Colonic mucosa (tissue), 4 donors: ENCODE measurements around the gene POLR1E. TPM values are rescaled to one million over a fixed set of nuclear protein-coding genes. Genes with fewer than 3 reads are reported as not detected.

ENCODE experiments used
- DNase-seq: peaks from one replicate; pipeline ENCODE4 v3.0.0-alpha.2; 2020
- H3K27ac ChIP-seq: fragments of 200-600 bp; one replicate; pipeline ENCODE4 v1.8.0; 2021
- H3K27me3 ChIP-seq: fragments of 200-600 bp; one replicate; pipeline ENCODE4 v1.8.0; 2021
- H3K36me3 ChIP-seq: fragments of 200-600 bp; one replicate; pipeline ENCODE4 v1.8.0; 2021
- H3K4me1 ChIP-seq: fragments of 200-600 bp; one replicate; pipeline ENCODE4 v1.8.0; 2021; ENCODE audit warnings: mild to moderate bottlenecking
- H3K4me3 ChIP-seq: fragments of 200-600 bp; one replicate; pipeline ENCODE4 v1.8.0; 2021
- H3K9ac ChIP-seq, 2 donors: one replicate each; pipeline ENCODE4 v1.7.0; 2013; ENCODE audit warnings: control low read depth in 2 of 2, low read depth in 2 of 2, low read length in 2 of 2
- H3K9me3 ChIP-seq: fragments of 200-600 bp; one replicate; pipeline ENCODE4 v1.8.0; 2021
- intact Hi-C: fragments of 100-400 bp; cut with DNase I; formaldehyde crosslinking; loops from one replicate; pipeline ENCODE4 v1.14.1; 2022
- total RNA-seq, 2 donors: library from RNA; stranded (reverse); fragmentation: NEBNext Ultra II Directional in 1 of 2; extraction: Animal tissue kit (Norgen Biotek cat#: 25700) in 1 of 2; gene quantifications; one replicate each; pipeline ENCODE4 v1.2.1, GENCODE V29; 2021
- TF ChIP-seq, protein P1 (sequence below): fragments of 200-600 bp; IDR thresholded peaks from one replicate; pipeline ENCODE4 v1.8.0; 2022; ENCODE audit warnings: antibody characterized with exemption, mild to moderate bottlenecking
- donor health status: healthy.
- donor health status: DM: no; HTN: no; CAD: no.
- donor health status: DM: no; HTN: no; CAD: no.

POLR1E gene
- total RNA-seq, 2 donors from 2014 or later, result 10.8 to 19.3 TPM

DNA sequence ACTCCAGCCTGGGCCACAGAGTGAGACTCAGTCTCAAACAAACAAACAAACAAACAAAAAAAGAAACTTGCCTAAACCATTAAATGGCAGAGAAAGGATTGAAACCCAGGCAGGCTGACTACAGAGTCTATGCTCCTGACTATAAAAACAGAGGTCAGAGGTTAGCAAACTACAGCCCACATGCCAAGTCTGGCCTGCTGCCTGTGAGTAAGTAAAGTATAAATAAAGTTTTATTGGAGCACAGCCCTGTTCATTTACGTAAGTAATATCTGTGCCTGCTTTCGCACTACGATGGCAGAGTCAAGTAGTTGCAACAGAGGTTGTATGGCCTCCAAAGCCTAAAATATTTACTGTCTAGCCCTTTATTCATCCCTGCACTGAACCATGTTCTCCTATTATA is 11.6 kb downstream of the POLR1E start:
- Histone ChIP-seq H3K4me1 (no peaks in the 10 kb centered on the region), H3K9me3 (no peaks in the 10 kb centered on the region), H3K9ac (no peak overlapping the region), H3K27me3 (no peaks in the 10 kb centered on the region), H3K36me3 (no peaks in the 10 kb centered on the region), H3K27ac (no peak overlapping the region), H3K4me3 (no peak overlapping the region)
- TF ChIP-seq, protein P1, sequence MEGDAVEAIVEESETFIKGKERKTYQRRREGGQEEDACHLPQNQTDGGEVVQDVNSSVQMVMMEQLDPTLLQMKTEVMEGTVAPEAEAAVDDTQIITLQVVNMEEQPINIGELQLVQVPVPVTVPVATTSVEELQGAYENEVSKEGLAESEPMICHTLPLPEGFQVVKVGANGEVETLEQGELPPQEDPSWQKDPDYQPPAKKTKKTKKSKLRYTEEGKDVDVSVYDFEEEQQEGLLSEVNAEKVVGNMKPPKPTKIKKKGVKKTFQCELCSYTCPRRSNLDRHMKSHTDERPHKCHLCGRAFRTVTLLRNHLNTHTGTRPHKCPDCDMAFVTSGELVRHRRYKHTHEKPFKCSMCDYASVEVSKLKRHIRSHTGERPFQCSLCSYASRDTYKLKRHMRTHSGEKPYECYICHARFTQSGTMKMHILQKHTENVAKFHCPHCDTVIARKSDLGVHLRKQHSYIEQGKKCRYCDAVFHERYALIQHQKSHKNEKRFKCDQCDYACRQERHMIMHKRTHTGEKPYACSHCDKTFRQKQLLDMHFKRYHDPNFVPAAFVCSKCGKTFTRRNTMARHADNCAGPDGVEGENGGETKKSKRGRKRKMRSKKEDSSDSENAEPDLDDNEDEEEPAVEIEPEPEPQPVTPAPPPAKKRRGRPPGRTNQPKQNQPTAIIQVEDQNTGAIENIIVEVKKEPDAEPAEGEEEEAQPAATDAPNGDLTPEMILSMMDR, result no peak
- intact Hi-C loops, result no loop called here
- DNase-seq, result no peak

DNA sequence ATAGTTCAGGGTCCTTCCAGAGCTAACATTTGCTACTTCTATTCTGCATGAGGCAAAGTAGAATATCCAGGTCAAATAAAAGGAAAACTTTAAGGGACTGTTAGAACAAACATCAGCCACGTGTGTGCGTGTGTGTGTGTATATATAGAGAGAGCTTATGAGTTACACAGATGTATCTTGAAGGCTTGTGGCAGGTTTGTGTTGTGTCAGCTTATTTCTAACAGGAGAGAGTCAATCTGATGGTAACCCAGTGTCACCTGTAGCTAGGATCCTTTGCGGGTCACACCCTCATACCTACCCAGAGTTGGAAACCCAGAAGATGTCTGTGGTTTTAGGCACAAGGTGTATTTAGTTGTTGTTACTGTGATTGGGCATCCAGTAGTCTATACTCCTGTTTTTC is 12.7 kb downstream of the POLR1E start:
- no peaks in the 10 kb centered on the region for H3K36me3 ChIP-seq

DNA sequence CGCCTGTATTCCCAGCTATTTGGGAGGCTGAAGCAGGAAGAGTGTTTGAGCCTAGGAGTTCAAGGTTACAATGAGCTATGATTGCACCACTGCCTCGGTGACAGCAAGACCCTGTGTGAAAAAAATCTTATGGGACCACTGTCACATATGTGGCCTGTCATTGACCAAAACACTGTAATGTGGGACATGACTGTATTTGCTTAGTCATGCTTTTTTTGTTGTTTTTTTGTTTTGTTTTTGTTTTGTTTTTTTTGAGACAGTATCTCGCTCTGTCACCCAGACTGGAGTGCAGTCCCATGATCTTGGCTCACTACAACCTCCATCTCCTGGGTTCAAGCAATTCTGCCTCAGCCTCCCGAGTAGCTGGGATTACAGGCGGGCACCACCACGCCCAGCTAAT is 13.5 kb downstream of the POLR1E start:
- intact Hi-C loops, result no loop called here
- TF ChIP-seq, protein P1, result no peak
- H3K36me3 ChIP-seq, result no peaks in the 10 kb centered on the region
- no peak overlapping the region for H3K4me3 ChIP-seq
- no peaks in the 10 kb centered on the region for H3K27me3 ChIP-seq
- H3K9ac ChIP-seq, result no peak overlapping the region
- H3K9me3 ChIP-seq, result no peaks in the 10 kb centered on the region
- no peak overlapping the region for H3K27ac ChIP-seq
- no peaks in the 10 kb centered on the region for H3K4me1 ChIP-seq
- DNase-seq, result no peak

More for the DNA sequence above, 12.7 kb downstream of the POLR1E start:
- no peak for DNase-seq
- no peak overlapping the region for H3K4me3 ChIP-seq
- no peak overlapping the region for H3K9ac ChIP-seq
- no peak overlapping the region for H3K27ac ChIP-seq
- H3K27me3 ChIP-seq, result no peaks in the 10 kb centered on the region
- intact Hi-C loops, result no loop called here
- H3K4me1 ChIP-seq, result no peaks in the 10 kb centered on the region
- H3K9me3 ChIP-seq, result no peaks in the 10 kb centered on the region
- TF ChIP-seq, protein P1, result no peak

DNA sequence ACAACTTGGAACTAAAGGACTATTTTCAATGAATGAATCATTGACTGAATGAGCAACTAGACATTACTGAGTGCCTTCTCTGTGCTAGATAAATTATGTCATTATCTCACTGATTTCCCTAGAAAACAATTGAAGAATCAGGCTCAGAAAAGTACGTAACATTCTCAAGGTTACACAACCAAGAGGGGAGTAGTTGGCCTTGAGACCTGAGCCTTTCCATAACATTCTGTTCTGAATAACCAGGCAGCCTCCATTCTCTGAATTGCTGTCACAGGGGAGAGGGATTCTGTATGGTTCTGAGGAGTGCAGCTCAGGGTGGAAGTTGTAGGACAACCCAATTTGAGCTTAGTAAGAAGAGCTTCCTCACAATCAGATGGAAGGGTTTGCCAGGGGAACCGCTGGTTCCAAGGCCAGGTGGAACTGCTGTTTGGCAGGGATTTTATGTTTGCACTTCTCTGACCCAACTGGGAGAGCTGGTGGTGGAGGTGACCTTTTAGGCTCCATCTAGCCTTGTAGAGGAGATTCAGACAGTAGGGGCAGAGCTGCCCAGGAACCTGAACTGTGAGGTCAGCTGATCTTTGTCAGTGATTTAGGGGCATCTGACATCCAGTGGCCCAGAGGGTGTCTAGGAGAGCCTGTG is 16.3 kb downstream of the POLR1E start:
- H3K4me3 ChIP-seq, result no peak overlapping the region
- no peak for DNase-seq
- no peak overlapping the region for H3K9ac ChIP-seq
- TF ChIP-seq, protein P1, result no peak
- no peaks in the 10 kb centered on the region for H3K36me3 ChIP-seq
- H3K9me3 ChIP-seq, result no peaks in the 10 kb centered on the region
- no peaks in the 10 kb centered on the region for H3K27me3 ChIP-seq
- H3K27ac ChIP-seq, result no peak overlapping the region
- intact Hi-C loops, result no loop called here
- no peaks in the 10 kb centered on the region for H3K4me1 ChIP-seq

DNA sequence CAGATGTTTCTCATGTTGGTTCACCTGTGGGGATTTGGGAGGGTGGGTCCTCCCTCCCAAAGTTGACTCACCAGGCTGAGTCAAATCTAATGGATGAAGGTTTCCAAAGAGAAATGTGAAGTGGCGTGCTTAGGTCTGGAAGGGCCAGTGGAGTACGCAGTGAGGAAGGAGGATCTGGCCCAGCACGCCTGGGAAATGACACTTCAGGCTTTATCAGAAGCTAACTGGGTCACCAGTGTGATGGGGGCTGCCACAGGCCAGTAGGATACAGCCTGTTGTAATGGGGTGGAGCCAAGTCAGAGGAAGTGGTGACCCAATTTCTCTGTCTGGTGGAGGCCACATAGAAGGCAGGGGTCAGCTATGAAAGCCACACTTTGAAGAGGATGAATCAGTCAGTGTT is 18.0 kb downstream of the POLR1E start:
- Histone ChIP-seq H3K4me1 (no peaks in the 10 kb centered on the region), H3K27ac (no peak overlapping the region), H3K9me3 (no peaks in the 10 kb centered on the region), H3K36me3 (no peaks in the 10 kb centered on the region), H3K9ac (no peak overlapping the region), H3K4me3 (no peak overlapping the region), H3K27me3 (no peaks in the 10 kb centered on the region)
- DNase-seq, result no peak
- intact Hi-C loops, result no loop called here
- TF ChIP-seq, protein P1, result no peak
